22Rv1 (cell line): ENCODE measurements around the gene KCNIP3.
A peak's percentile ranks its signal among the peaks of the same experiment; 100 is the strongest.

Experiments used
- CTCF ChIP-seq: fragments of 450-650 bp; IDR thresholded peaks from 2 replicates; pipeline ENCODE4 v1.5.1; 2017; ENCODE audit warnings: mild to moderate bottlenecking
- ZFX ChIP-seq: fragments of 450-650 bp; IDR thresholded peaks from 2 replicates; pipeline ENCODE4 v1.6.1; 2017; ENCODE audit warnings: antibody characterized with exemption, borderline replicate concordance

- TF ChIP-seq CTCF (peak; percentile 98), ZFX (no peak)
Measured at GRCh38 chr2:95389245-95390119, 92.3 kb downstream of the KCNIP3 start.
